HG03469 (cell line): ENCODE measurements around the gene ZNF804B.

Experiments
- ATAC-seq: cut with Tn5 transposase; IDR thresholded peaks from one replicate; pipeline ENCODE4 v1.9.1; 2021; ENCODE audit warnings: mild to moderate bottlenecking, moderate library complexity, moderate number of reproducible peaks; ENCODE audit not compliant: unreplicated experiment

Gene ZNF804B

DNA sequence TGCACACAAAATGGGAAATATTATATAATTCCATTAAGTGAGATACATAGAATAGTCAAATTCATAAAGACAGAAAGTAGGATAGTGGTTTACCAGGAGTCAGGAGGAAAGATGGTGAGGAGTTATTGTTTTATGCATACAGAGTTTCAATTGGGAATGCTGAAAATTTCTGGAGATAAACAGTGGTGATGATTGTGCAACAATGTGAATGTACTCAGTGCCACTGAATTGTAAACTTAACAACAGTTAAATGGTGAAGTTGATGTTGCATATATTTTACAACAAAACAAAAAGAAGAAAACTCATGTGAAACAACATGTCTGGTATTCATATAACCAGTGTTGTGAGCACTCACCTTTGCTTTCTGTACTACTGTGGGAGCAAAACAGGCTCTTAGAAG, 204.9 kb downstream of the ZNF804B start:
- no peak for ATAC-seq

DNA sequence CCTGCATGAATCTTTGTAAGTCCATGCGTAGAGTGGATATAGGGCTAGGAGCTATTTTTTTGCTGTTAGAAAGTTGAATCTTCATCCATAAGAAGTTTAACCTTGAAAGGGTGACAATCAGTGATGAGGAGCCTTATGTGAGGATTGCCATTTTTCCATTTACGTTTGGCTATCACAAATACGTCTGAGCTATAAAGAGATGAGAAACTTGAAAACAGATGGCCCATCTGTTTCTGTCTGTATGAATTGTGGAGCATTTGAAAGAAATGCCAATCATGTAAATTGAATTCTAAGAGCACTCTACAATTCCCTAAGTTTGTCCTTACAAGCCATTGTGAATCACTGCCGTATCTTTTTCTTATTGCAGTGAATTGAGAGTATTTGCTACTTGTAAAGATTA, 205.9 kb downstream of the ZNF804B start:
- ATAC-seq = no peak

DNA sequence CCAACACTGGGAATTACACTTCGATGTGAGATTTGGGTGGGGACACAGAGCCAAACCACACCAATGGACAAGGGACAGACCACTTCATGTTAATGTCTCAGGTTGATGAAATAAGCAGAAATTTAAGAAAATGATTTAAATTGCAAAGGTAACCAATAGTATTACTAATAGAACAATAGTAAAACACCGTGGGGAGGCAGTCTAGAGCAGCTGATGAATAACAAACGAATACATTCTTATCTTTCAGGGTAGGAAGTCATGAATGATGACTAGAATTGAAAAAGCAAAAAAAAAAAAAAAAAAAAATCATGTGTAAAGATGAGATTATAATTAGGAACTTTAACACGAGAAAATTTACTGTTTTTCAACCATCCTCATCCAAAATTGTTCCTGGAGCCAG, 207.9 kb downstream of the ZNF804B start:
- ATAC-seq = no peak

DNA sequence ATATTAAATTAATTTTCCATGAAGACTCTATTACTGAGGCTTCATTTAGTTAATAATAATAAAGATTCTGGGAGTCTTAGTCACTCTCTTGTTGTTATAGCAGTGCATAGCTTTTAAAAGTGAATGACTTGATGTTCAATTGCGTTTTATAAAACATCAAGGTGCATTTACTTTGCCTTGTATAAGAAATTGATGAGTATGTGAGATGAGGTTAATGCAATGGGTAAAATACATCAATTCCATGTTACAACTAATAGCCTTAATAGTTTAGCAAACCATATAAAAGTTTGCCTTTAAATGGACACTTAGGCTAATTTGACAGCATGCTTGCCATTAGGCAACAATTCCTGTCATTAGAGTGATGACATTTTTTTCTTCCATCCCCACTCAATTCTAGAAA, 209.7 kb downstream of the ZNF804B start:
- ATAC-seq = no peak

DNA sequence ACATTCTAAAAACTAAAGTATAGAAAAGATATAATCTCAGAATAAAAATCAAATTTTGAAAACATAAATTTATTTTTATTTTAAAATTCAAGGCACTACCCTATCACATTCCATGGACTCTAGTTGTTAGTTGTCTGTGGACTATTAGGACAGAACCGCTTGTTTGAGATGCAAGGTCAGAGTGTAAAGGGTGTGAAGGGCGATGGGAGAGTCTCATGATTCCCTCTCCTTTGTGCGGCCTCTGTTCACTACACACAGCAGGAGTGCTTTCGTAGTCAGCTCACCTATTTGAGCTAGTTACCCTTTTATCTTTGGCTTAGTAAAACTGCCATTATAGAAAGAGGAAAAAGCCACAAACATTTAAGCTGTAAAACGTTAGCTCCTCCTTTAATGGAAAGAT, 225.8 kb downstream of the ZNF804B start:
- ATAC-seq = no peak

DNA sequence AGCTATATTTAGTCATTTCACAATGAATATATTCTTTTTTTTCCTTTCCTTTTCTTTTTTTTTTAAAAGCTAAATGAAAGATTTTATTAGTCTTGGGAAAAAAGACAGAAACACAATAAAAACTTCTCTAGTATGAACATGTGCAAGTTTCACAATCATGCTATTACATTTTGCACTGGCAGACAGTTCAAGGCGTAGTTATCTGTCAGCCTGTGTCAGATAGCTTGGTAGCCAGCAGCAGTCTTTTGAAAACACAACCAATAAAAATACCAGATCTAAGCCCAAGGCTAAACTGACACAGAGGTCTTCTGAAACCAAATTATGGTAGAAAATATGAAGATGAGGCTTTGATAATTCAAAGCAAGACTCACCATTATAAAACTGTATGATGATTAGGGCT, 241.8 kb downstream of the ZNF804B start:
- no peak for ATAC-seq

DNA sequence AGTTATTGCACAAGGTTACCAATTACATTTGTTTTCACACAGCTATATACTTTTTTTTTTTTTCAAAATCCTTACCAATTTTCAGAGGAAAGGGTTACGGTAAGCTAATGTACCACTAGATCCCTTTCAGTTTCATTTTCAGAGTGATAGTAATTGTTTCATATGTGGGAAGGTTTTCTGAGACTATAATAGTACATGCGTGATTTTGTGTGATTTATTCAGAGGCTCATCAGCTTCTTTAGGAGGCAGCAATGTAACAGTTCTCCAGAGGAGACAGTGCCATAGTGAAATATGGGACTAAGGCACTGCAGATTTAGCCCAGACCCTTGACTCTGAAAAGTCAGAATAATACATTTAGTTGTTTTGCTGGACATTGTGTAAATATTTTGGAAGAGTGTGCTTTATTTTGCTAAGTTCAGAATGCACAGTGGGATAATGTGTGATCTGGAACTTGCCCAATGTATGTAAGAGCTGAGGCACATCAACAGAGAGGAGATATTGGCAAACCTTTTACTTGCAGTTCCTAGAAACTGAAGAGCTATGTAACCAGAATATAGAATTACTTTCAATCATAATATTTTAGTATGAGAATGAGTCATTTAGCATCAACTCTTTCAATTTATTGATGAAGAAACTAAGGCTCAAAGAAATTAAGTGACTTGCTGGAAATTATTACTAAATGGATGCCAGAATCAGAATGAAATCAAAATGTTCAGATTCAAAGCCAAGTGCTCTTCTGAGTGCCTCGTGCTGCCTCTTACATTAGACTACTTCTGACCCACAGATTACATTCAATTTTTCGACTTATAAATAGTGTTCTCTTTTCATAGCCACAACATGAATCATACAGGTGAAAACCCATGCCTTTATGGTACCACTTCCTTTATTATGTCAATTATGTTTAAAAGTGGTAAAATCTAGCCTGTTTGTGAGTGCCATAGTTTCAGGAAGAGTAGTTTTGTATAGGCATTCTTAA, 243.8 kb downstream of the ZNF804B start:
- ATAC-seq = peak; percentile 76

DNA sequence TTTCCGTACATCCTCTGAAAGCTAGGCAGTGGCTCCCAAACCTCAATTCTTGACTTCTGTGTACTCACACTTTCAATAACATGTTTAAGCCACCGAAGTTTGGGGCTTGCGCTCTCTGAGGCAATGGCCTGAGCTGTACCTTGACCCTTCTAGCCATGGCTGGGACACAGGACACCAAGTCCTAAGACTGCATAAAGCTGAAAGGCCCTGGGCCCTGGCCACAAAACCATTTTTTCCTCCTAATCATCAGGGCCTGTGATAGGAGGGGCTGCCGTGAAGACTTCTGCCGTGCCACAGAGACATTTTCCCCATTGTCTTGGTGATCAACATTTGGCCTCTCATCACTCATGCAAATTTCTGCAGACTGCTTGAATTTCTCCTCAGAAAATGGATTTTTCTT, 252.5 kb downstream of the ZNF804B start:
- no peak for ATAC-seq

DNA sequence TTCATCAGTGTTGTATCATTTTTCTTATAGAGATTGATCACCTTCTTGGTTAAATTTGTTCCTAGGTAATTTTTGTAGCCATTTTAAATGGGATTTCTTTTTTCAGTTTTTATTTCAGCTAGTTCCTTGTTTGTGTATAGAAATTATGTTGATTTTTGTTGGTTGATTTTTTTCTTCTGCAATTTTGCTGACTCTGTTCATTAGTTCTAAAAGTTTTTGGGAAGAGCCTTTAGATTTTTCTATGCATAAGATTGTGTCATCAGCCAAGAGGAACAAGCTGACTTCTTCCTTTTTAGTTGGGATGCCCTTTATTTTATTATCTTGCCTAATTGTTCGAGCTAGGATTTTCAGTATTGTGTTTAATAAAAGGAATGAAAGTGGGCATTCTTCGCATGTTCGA, 258.2 kb downstream of the ZNF804B start:
- no peak for ATAC-seq

DNA sequence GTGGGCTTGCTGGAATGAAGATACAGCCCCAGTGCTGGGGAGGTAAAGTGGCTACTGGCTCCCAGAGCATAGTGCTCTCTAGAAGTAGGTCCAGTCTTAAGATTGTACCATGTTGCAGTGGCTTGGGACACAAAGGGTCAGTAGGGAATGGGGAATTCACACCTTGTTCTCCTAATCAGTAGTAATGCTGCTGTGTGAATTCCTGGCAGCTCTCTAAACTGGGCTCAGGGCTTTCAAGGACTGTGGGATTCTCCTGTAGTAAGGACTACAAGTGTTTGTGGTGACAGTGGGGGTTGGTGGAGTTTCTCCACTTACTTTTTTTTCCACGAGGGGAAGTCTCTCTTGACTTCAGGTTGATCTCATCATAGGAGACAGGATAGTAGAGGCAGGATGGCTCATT, 262.2 kb downstream of the ZNF804B start:
- no peak for ATAC-seq

DNA sequence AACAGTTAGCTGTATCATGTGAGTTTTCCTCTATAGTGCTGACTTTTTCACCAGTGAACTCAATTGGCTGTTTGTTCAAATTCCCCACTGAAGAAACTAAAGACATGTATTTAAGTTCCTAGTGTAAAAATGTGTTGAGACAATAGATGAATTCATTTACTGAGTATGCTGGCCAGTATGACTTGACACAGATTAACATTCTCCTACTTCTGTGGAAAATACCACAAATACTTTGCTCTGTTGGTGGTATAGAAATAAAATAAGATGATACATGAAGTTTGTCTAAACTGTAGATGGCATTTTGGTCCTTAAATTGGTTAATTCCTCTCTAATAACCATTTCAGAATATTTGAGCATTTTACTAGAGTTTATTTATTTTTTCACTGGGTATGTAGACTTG, 263.7 kb downstream of the ZNF804B start:
- ATAC-seq = no peak

DNA sequence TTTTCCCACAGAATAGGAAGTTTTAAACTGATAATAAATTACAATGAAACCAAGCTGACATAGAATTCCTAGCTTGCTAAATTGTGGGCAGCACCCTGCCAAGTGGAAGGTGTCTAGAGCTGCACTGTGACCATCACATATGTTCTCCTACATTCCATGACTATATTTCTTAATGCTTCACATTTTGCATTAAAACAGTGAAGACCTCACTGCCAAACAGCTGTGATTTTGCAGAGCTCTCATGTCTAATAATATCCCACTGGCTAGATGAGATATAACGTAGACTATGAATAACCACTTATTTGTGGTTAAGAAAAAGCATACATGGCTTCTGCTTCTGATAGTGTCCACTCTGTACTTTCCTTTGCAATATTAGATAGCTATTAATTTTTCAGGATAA, 264.4 kb downstream of the ZNF804B start:
- ATAC-seq = no peak

DNA sequence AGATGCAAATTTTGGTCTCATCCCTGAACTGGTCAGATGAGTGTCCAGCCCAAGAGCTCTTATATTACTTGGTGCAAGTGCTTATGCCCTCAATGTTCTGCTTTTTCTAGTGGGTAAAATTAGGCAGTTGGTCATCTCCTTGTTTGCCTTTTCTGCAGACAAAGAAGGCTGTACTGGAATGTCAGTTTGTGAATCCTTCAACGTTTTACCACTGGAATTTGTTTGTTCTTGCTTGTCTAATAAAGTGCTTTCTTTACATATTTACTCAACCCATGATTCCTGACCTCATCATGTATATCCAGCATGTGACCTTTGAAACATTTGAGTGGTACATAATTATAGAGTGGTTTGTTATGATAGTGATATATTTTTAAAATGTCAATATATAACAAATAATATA, 268.3 kb downstream of the ZNF804B start:
- no peak for ATAC-seq

DNA sequence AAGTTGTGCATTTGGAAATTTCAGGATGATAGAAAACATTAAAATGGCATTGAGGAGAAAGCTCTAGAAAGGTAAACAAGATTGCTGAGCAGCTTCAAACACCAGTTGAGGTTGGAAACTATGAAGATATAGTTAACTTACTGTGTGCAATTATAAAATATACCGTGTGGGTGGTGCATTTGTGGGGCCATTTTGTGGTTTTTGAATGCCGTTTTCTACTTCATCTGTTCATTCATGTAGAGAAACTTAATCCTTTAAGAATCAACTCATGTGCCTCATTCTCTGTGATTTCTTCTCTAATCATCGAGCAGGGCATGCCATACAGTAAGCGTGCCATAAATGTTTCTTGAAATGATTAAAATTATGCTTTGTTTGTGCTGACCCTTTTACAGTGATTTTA, 268.8 kb downstream of the ZNF804B start:
- ATAC-seq = no peak

DNA sequence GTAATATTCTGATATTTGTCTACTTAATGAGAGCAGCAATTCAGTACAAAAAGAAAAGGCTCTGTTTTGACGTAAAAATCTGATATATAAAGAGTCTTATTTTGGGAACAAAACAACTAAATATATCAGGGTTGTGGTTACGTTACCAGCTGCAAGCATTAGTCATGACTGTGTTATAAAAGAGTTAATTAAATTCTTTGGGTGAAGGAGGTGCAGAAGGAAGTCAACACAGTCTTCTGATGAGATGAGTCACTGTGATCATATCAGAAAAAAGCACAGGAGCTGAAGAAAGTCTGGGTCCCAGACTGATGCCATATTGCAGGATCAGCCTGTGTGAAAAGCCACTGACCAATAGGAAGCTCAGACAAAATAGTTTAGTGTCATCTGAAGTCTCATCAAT, 270.4 kb downstream of the ZNF804B start:
- ATAC-seq = no peak

DNA sequence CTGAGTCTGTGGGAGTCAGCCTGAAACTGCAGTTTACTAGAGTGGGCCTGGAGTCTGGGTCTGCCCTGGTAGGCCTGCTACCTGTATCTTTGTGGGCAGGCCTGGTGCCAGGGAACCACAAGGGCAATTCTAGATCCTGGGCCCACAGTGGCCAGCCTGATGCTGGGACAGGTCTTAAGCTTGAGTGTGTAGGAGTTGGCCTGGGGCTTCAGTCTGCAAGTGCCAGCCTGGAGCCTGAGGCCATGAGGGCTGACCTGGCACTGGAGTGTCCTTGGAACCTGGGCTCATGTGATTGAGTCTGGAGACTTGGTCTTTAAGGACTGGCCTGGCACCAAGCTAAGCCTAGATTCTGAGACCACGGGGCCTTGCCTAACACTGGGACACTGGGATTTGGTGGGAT, 281.7 kb downstream of the ZNF804B start:
- ATAC-seq = no peak

DNA sequence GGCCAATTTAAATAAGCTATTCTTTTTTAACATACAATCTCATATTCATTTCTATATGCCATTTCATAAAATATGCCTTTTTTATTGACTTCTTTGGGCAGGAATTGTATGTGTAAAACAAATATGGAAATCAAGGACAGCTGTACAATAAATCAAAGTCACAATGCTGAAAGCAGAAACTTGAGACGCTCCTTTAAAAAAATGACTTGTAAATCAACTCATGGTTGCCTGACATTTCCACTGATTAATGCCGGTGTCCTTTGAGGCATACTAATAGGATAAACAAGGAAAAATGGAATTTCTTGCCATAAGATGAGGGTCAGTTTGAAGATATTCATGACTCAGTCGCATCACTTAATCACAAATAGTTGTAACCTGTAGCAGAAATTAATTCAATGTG, 283.4 kb downstream of the ZNF804B start:
- no peak for ATAC-seq

DNA sequence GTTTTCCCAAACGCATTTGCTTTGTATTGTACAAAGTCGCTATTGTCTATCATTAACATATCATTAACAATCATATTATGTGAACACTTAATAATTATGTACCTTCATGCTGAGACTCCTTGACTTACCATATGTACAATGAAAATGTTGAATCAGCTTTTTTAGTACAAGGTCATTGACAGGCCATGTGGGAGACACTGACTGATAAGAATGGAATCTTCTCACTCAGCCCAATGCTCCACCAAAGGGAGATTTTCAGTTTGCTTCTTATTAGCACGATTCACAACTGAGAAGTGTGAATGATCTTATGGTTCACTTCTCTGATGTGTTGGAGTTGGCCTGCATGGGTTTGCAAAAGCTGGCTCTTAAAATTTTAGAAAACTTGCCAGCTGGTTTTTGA, 289.5 kb downstream of the ZNF804B start:
- ATAC-seq = no peak

DNA sequence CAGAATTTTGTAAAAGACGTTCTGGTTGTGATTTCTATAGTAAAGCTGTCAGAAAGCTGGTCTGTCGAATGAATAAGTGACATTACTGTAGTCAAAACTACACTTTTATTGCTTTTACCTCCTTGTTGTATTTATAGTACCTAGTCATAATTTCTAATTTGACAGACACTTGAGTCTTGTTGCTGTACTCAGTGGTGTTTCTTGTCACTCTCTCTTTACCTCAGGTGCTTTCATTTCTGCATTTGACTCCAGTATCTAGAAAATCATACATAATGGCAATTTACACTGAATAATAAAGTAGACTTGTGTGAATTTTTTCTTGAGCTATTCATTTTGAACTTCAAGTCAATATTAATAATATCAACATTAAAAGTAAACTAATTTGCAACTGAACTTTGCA, 293.6 kb downstream of the ZNF804B start:
- no peak for ATAC-seq

DNA sequence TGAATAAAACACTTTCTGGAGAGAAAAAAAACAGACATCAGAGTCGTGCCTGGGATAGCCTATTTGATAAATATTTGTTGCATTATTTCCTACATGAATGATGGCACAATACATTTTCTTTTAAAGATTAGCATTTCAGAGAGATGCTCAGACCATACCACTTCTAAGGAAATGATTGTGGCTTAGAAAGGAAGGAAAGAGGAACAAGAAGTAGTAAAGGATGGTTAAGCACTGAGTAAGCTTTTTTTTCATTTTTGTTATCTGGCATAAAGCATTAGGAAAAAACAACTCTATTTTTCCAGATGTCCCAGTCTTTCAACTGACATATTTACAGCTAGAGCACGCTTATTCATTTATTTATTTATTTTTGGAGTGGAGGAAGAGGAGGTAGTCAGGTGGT, 294.9 kb downstream of the ZNF804B start:
- no peak for ATAC-seq

DNA sequence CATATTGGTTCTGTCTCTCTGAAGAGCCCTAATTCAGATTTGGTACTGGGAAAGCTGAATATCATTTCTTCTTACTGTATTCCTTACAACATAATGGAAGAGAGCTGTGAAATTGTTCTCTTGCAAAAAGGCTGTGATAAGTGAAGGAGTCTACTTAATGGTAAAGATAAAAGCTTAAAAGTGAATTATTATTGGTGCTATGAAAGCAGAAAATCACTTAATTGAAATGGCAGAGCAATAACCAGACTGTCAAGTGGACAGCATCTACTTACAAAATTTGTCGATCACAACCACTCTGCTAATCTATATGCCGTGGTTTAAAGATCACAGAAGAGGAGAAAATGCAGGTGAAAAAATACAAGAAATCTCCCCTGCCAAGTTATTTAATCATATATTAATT, 300.7 kb downstream of the ZNF804B start:
- ATAC-seq = no peak

DNA sequence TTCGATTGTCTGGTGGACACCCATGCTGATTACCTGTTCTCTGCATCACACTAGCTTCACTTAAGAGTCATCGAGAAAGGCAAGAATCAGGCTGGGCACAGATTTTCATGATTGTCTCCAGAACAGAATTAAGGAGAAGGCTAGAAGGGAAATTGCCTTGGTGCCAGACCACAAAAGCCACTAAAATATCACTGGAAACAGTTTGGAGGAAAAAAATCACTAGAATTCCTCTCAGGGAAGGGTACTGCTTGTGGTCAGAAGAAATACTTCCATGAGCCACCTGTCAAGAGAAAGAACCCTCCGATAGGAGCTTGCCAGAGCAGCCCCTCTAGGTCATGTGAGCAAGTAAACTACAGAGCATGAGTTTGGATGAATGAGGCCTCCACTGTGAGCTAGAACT, 305.3 kb downstream of the ZNF804B start:
- no peak for ATAC-seq

DNA sequence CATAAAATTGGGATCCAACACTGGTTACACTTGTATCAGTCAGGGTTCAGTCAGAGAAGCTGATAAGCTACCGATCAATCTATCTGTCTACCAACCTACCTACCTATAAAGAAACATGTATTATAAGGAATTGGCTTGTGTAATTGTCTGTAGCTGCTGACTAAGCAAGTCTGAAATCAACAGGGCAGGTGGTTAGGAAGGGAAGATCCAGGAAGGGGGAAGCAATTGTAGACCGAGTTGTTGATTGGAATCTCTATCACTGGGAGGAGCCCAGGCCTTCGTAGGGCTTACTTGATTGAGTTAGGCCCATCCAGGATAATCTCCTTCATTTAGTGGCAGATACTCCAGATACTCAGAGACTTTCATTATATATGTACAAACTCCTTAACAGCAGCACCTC, 307.5 kb downstream of the ZNF804B start:
- no peak for ATAC-seq
